ENCODE measurements around the gene NUDT17.
A peak's percentile ranks its signal among the peaks of the same experiment; 100 is the strongest.
"Not testable (repeated sequence)": the region's sequence is repeated elsewhere in the genome, so short reads cannot be mapped to it uniquely, and the experiment has no call there.

The NUDT17 gene, protein sequence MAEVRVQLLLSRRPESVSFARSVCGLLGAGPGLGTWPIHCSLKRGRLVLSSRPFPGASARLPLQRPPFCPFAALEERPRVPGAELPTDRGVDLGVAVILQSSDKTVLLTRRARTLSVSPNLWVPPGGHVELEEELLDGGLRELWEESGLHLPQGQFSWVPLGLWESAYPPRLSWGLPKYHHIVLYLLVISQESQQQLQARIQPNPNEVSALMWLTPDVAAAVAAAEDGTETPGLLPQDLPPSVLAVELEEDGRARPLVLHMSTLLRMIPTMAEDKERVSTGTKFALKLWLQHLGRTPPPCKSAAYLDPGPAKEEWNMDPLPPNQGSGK

DNA sequence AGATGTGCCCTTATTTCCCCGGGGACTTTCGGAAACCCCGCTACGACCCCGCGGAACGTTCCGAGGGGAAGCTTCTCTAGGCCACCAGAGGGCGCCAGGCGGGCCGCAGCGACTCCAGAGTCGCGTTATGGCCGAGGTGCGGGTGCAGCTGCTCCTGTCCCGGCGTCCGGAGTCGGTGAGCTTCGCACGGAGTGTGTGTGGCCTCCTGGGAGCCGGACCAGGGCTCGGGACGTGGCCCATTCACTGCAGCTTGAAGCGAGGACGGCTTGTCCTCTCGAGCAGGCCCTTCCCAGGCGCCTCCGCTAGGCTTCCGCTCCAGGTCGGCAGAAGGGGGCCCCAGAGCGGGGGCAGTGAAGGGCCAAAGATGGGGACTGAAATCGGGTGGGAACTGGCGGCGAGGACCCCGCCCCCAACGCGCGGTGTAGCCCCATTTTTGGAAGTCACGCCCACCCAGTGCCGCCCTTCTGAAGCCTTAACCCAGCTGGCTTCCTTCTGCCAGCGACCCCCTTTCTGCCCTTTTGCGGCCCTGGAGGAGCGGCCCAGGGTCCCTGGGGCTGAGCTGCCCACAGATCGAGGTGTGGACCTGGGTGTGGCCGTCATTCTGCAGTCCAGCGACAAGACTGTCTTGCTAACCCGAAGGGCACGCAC is at the start of gene NUDT17:
TSS of gene NUDT17 (plus strand) at position 117 of the 648 bp plus-strand sequence. CDS start at position 128, 11 bp downstream.
- peak; percentile 82 to 83 for DNase-seq

DNA sequence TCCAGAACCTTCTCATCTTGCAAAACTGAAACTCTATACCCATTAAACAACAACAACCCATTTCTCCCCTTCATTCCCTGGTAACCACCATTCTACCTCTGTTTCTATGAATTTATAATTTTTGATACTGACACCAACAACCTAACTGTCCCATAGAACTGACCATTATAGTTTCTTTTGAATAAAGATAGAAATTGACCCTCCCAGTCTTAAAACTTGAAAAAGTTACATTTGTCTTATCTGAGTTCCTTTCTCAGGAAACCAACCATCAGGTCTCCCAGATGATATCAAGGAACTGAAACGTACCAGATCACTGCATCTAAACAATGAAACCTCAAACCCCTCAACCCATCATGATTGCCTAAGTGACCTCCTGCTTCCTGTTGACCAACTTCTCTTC is 48.7 kb upstream of the NUDT17 start:
- DNase-seq = no peak

DNA sequence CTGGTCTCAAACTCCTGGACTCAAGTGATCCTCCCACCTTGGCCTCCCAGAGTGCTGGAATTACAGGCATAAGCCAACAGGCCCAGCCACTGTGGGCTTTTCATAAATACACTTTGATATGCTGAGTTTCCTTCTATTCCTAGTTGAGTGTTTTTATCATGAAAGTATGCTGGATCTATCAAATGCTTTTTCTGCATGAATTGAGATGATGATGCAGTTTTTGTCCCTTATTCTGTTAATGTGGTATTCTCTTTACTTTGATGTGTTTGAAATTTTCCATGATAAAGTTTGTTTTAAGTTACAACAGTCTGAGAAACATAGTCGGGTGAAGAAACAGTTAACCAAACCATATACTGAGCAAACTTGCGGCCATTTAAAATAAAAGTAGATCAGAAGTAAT is 45.6 kb upstream of the NUDT17 start:
- DNase-seq = no peak

DNA sequence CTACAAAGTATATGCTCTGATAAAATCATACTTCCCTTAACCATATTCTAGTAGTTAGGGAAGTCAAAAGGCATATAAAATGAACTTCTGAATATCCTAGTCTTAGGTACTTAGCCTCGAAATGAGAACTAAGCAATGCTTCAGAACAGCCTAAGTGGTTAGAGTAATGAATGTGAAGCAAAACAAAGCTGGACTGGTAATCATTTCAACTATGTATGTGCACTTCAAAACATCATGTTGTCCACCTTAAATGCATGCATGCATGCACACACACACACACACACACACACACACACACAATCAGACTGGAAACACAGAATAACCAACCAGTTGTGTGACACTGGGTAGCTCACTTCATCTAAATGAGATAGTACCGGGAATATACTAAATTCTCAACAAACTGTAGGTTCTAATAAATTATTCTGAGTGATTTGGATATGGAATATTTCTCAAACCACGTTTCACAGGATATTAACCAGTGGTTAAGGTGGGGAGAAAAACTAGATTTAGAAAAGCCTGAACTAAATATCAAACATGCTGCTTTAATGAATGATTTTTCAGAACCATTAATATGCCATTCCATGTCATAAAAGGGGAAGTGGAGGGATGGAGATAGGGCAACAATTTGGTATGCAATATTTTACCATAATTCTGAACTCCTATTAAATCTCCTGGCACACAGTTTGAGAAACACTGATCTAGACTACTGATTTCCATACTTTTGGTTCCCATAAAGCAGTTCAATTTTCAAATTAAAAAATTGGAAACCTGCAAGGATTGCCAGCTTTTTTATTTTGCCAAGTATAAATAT is 41.0 kb upstream of the NUDT17 start:
- DNase-seq = no peak

DNA sequence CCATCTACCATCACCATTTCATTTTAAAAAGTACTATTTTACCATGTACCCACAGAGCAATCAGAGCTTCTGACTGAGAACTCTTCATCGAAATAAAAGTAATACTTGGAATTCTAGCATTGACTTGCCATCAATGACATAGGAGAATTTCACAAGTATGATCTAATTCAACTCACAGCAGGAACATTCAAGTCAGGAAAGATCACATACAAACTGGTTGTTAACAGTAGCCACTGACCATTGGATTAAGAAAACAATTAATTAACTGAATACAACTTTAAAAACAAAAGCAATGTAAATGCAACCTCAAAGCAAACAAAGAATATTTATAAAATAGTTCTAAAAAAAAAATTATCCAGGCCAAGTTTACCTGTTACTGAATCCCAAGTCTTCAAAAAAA is 40.4 kb upstream of the NUDT17 start:
- no peak for DNase-seq

DNA sequence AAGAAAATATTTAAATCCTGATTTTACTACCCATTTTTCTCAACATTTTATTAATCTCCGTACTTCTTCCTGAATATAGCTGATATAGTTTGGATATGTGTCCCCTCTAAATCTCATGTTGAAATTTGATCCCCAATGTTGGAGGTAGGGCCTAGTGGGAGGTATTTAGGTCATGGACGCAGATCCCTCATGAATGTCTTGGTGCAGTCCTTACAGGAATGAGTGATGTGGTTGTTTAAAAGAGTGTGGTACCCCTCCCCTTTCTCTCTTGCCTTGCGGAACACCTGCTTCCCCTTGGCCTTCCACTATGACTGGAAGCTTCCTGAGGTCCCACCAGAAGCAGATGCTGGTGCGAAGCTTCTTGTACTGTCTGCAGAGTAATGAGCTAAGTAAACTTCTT is 39.0 kb upstream of the NUDT17 start:
- no peak for DNase-seq

DNA sequence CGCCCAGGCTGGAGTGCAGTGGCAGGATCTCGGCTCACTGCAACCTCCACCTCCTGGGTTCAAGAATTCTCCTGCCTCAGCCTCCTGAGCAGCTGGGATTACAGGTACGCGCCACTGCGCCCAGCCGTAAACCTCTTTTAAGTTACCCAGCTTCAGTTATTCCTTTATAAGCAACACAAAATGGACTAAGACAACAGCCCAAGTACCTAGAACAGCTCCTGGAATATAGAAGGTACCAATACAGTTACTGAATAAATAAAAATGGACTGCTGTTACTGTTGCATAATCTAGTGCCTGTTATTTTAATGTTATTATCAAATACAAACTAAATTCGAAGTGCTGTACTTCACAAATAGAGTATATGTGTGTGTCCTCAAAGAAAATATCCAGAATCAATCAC is 38.6 kb upstream of the NUDT17 start:
- DNase-seq = no peak

DNA sequence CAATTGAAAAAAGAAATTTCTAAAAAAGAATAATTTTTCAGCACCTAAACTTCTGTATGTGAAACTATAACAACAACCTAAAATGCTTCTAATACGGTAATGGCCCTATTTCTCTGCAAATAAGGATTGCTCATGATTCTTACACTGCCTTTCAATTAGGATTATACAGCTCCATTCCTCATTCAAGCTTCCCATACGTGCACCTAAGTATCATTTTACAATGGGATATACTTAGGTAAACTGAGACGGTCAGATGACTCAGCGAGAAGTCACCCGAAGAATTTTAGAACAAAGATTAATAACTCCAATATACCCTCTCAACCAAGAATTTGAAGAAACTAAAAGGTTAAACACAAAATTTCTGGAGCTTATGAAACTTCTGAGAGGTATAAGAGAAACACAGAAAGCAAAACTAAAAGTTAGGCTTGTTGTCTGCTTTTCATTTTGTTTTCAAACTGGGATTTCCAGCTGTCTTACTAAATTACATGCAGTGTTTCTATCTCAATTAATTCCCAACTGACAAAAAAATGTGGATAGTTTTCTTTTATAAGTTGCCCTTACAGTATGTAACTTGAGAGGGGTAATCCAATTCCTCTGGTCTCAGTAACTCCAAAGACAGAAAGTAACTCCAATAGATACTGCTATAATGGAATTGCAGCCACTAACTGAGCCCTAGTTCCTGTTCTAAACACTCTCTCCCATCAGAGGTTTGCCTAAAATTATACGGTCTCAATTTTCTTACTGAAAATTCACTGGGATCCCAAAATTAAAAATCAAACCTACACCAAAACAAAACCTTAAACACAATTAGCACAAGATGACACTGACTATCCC is 32.2 kb upstream of the NUDT17 start:
- not testable (repeated sequence) for DNase-seq

DNA sequence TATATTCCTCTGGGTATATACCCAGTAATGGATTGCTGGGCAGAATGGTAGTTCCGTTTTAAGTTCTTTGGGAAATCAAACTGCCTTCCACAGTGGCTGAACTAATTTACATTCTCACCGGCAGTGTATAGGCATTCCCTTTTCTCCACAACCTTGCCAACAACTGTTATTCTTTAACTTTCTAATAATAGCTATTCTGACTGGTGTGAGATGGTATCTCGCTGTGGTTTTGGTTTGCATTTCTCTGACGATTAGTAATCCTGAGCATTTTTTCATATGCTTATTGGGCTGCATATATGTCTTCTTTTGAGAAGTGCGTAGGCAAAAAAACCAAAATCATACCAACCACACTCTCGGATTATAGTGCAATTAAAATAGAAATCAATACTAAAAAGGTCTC is 27.3 kb upstream of the NUDT17 start:
- DNase-seq = not testable (repeated sequence)

DNA sequence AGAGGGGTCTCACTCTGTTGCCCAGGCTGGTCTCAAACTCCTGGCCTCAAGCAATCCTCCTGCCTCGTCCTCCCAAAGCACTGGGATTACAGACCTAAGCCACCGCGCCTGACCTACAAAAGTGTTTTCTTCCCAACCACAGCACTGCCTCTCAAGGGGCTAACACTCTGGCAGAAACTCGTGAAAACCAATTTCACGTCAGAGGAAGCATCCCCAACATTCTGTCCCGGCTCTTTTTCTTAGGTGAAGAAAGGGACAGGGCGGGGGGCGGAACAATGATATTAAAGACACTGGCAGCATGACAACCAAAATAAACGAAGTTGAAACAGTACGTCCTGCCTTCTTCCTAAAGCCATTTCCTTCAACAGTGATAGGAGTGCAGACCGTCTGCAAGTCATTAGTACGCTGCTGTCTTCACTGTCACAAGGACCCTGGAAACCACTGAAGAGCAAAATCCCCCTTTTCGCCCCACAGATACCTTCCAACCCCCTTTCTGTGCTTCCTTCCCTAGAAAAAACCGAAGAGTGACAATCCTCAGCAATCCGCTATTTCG is 22.6 kb upstream of the NUDT17 start:
- not testable (repeated sequence) for DNase-seq

DNA sequence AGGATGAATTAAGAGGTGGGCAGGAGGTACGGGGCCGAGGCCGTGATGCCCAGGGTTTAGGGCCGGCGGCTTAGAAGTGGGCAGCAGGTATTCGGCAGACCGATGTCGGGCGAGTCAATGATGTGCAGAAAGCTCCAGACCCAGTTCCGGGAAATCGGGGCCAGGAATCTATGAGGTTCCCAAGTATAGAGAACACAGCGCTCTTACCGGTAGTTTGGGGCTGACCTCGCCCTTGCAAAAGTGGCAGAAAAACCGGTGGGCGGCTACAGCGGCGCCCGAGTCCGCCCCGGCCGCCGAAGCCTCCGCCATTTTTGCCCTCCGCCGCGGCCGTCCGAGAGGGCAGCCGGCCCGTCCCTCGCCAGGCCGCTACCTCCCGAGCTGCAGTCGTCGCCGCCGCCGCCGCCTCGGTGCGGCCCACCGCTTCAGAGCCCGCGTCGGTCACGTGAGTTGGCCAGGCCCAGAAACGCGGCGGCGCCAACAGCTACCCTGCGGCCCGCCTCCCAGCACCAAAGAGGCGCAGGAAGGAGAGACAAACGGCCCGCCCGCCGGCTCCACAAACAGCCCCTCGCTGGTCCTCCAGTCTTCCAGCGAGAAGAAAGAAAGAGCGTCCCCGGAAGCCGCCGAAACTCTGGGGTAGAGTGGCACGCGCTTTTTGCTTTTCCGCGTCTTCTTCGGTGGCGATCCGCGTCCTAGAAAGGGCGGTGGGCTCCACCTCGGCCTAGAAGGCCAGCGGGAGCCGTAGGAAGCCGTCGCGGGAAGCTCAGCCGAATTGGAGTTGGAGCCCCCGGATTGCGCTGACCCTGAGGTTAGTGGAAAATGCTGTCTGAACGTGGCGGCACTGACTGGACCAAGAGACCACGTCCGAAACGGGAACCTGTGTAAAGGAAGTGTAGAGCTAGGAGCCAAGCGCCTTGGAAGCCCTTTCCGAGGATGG is 21.6 kb upstream of the NUDT17 start, which contains the start of the genes POLR3C and RNF115:
TSS of gene POLR3C (plus strand) at position 636 of the 934 bp plus-strand sequence. CDS start 1,577 bp downstream, outside the sequence.
TSS of gene RNF115 (minus strand) at position 531 of the 934 bp plus-strand sequence. CDS start at position 309, 222 bp downstream.
- DNase-seq = peak; percentile 83 to 86

DNA sequence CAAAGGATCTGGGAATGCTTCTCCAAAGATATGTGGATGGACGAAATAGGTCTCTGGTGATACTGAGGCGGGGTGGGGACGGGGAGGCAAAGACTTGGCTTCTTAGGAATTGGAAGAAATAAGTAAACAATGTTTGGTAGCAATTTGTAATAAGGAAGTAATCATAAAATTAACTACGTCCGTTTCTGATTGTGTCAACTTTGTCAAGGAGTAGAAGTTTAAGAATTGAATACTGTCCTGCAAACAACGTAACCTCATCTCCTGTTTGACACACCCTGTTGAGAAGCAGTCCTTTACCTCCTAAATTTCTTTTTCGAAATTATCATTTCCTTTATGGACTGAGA is 21.0 kb upstream of the NUDT17 start:
- DNase-seq = no peak

DNA sequence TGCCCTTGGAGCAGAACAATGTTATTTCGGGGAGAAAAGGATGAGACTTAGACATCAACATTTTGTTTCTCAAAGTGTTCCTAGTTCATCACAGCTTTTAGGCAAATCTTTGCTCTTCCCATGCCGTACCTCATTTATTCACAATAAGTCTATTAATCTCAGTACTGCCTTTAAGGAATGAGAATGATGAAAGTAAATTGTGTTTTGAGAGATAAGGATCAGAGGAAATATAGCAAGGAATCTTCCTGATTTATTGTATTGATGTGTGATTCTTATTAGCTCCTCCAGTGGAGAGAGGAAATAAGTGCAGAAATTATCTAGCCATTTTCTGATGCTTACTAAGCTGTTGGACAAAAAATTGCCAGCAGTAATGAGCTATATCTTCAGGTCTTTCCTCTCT is 19.4 kb upstream of the NUDT17 start:
- DNase-seq = no peak

DNA sequence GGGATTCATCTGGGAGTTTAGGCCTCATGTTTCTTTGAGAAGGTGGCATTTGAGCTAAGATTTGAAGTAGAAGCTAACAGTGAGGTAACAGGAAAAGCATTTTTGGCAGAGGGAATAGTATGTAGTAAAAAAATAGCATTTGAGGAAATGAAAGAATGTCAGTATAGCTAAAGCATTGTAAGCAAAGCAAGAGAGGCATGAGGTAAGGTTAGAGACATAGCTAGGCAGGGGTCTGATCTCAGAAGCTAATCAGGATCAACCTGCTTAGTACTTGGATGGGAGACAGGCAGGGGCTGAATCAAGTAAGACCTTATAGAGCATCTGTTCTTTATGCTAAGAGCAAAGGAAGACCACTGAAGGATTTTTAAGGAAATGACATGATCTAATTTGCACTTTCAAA is 17.5 kb upstream of the NUDT17 start:
- no peak for DNase-seq

DNA sequence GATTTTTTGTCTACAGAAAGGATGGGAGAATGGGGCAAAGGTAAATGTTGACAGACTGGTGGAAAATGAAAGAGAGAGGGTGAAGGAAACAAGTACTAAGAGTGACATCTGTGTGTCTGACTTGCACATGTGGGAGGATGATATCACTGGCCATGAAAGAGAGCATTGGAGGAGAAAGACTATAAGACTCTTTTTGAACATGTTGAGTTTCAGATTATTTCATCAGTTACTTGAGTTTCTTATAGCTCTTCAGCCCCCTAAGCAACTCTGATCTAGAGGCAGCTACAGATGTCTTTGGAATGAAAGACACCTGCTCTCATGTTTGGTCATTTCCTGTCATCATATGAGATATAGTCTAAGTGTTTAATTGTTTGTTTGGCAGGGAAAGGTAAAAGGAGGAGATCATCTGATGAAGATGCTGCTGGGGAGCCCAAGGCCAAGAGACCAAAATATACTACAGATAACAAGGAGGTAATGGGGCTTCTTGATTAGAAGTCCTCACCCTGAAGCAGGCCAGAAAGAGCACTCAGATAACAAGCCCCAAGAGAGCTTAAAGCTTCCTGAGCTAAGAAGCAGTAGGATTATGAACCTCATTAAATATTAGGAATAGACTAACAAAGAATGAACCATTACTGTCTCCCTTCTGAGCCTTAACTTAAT is 16.9 kb upstream of the NUDT17 start:
- no peak for DNase-seq

DNA sequence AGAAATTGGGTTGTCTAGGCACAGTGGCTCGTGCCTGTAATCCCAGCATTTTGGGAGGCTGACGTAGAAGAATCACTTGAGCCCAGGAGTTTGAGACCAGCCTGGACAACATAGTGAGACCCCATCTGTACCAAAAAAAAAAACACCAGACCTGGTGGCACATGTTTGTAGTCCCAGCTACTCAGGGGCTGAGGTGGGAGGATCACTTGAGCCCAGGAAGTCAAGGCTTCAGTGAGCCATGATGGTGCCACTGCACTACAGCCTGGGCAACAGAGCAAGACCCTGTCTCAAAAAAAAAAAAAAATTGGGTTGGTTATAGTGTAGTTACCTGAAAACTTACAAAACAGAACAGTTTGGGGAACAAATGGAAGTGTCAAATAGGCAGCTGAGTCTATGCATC is 14.6 kb upstream of the NUDT17 start:
- DNase-seq = not testable (repeated sequence)

DNA sequence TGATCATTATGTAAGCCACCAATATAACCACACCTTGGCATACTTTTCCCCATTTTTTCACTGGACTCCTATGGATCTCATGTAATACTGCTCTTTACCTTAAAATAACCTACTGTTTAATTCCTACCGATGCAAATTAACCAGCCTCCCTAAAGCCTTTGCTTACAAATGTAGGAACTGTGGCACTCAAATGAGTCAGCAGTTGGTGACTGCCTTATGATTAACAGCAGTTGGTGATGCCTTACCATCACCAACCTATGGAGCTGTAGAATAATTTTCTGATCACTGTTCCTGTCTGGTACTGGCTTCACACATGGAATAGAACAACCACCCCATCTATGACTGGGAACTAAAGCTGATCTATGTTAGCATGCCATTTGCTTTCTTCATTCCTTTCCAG is 7.8 kb upstream of the NUDT17 start:
- no peak for DNase-seq

DNA sequence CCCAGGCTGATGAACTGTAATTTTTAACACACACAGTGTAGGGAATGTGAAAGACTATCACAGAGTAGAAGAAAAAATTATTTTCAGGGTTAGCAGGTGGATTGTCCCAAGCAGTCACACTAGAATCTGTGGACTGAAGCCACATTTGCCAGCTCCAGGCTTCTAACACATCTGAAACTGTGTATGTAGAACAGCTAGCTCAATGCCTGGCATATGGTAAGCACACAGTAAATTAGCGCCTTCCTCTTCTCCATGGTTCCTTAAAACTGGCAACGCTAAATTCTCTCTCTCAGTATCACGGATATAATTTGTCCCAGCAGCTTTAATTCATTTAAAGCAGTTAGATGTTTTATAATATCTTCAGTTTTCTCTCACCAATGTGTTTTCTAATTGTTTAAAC is 2.4 kb upstream of the NUDT17 start:
- DNase-seq = no peak

DNA sequence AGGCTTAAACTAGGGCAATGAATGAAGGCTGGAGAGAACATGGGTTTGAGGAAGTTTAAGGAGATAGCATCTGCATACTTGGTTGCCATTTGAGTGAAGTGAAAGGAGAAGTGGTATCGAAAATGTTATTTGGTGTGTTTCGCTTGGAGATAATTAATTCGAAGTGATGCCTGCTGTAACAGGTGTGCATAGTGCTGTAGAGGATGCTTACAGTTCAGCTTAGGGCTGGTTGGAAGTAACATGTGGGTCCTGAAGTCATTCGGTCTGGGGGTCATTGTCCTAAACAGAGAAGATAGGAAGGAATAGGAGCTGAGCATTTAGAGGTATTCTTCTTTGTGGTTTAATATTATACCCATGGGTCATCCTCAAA is 301 bp upstream of the NUDT17 start:
- no peak for DNase-seq

DNA sequence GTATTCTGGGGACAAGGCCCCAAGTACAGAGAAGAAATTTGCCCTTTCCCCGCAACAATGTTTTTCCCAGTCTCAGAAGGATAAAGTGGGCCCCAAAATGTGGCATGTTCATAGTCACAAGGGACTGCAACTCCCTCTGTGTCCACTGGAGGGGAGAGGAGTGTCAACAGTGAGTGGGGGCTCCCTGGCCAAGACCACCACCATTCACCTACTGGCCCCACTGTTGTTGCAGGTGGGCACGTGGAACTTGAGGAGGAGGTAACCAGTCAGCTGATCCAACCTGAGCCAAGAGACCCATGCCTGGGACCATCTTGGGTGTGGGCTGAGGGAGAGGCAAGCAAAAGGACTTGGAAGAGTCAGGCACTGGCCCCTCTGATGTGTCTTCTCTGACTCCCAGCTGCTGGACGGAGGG is 777 bp downstream of the NUDT17 start:
- peak; percentile 30 to 33 for DNase-seq

DNA sequence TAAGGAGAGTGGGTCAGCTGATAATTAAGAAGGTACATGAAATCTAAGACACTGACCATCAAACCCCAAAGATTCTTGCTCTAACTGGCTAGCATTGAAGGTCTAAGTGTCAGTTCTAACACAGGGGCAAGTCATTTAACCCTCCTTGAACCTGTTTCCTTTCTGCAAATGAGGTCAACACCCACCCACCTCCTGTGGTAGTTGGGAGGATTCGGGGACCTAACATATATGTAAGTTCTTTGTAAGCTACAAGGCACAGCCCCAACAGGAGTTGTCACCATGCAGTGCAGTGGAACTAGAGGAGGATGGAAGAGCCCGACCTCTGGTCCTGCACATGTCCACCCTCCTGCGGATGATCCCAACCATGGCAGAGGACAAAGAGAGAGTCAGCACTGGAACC is 2.4 kb downstream of the NUDT17 start:
- no peak for DNase-seq

Data from stimulated activated CD4-positive, alpha-beta T cell treated with anti-CD3 and anti-CD28 coated beads, Interleukin-2, amount 100 ng/mL, for 24 hours (primary cell).